HEK293T (cell line): ENCODE measurements around the gene ROR1.

ENCODE experiments used
- ELF4 ChIP-seq: fragments of 450-650 bp; IDR thresholded peaks from 2 replicates; pipeline ENCODE4 v1.6.1; 2017; ENCODE audit warnings: antibody characterized with exemption
- FOXA1 ChIP-seq: fragments of 450-650 bp; IDR thresholded peaks from 2 replicates; pipeline ENCODE4 v1.6.1; 2016; ENCODE audit warnings: mild to moderate bottlenecking
- HDGF ChIP-seq: fragments of 450-650 bp; IDR thresholded peaks from 2 replicates; pipeline ENCODE4 v1.6.1; 2017; ENCODE audit warnings: antibody characterized with exemption, borderline replicate concordance
- SP1 ChIP-seq: fragments of 450-650 bp; IDR thresholded peaks from 2 replicates; pipeline ENCODE4 v1.6.1; 2017
- SUZ12 ChIP-seq: fragments of 450-650 bp; IDR thresholded peaks from 2 replicates; pipeline ENCODE4 v1.6.1; 2016; ENCODE audit warnings: mild to moderate bottlenecking

- no peak for TF ChIP-seq FOXA1
- no peak for TF ChIP-seq ELF4
- no peak for TF ChIP-seq SP1
- TF ChIP-seq HDGF, result no peak
- TF ChIP-seq SUZ12, result no peak
These were observed 363.6 kb downstream of the ROR1 start for GRCh38 chr1:64137412-64137803.
